OCI-LY3 (cell line): ENCODE results near the gene SPOCK1.

Experiments used
- EZH2phosphoT487 ChIP-seq: fragments of 200-600 bp; shearing (Covaris generic); IDR thresholded peaks from 2 replicates; pipeline ENCODE4 v1.6.1; 2018; ENCODE audit warnings: antibody characterized with exemption, mixed run types, low read depth
- TF ChIP-seq, protein P1 (sequence below): fragments of 200-600, 300-600 bp; sonication (generic); IDR thresholded peaks from 2 replicates; pipeline ENCODE4 v1.5.1; 2014; ENCODE audit warnings: antibody characterized with exemption, low read length, low read depth

DNA sequence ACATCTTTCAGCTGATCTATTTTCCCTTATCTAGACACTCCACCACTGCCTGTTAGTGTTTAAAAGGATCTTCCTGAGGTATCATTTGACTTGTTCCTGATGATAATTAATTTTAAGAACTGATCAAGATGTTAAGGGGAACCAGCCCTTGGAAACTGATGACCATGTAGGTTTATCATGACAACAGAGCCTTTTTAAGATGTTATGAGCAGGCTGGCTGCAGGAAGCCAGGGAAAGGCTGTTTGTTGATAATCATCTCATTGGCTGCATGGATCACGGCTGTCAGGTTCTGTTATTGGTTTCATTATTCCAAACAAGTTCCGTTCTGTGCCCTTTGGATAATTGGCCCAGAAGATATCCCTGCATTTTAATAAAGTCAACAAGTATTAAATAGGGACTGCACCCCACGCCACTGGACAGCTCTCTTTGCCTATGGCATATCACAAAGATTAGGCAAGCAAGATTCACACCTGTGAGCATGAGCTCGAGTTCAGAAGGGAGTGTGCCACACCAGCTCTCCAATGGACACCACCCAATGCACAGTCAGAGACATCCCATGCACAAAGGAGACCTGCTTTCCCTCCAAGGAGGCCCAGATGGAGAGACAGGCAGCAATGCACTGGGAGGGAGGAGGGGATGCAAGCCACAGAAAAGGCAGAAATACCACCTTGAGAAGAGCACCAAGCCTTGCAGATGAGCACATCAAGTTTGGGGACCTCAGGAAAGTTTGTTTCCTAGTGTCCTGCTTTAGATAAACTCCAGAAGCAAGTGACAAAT, 88.7 kb downstream of the SPOCK1 start:
- TF ChIP-seq, protein P1, sequence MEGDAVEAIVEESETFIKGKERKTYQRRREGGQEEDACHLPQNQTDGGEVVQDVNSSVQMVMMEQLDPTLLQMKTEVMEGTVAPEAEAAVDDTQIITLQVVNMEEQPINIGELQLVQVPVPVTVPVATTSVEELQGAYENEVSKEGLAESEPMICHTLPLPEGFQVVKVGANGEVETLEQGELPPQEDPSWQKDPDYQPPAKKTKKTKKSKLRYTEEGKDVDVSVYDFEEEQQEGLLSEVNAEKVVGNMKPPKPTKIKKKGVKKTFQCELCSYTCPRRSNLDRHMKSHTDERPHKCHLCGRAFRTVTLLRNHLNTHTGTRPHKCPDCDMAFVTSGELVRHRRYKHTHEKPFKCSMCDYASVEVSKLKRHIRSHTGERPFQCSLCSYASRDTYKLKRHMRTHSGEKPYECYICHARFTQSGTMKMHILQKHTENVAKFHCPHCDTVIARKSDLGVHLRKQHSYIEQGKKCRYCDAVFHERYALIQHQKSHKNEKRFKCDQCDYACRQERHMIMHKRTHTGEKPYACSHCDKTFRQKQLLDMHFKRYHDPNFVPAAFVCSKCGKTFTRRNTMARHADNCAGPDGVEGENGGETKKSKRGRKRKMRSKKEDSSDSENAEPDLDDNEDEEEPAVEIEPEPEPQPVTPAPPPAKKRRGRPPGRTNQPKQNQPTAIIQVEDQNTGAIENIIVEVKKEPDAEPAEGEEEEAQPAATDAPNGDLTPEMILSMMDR: no peak
- TF ChIP-seq EZH2phosphoT487: no peak
